ENCODE data around the gene FAM83D. TPM values are rescaled to one million over a fixed set of nuclear protein-coding genes. Genes with fewer than 3 reads are reported as not detected.

FAM83D gene
- total RNA-seq, 1 experiment from 2014 or later, result 103 TPM

DNA sequence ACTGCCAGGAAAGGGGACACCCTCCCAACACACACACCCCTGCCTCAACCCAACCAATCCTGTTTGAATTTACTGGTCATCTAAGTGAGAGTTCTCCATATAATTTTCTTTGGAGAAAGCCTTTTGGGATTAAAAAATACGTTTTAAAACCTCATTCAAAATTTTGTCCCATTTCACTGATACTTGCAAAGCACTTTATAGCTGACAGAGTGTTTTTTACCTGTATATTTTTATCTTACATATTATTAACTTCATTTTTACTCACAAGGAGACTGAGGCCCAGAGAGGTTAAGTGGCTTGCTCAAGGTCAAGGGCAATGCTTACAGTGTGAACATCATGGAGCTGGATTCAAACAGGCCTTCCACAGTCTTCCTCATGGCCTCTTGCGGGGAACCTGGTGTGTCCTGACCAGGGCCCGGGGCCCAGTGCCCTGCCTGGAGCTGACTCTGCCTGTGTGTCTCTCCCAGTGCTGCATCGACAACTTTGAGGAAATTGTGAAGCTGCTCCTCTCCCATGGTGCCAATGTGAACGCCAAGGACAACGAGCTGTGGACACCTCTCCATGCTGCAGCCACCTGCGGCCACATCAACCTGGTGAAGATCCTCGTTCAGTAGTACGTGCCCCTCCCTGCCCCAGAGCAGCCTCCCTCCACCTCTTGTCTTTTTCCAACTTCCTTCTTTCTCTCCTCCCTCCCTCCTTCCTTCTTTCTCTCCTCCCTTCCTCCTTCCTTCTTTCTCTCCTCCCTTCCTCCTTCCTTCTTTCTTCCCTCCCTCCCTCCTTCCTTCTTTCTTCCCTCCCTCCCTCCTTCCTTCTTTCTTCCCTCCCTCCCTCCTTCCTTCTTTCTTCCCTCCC, 30.9 kb upstream of the FAM83D start:
- no peak for DNase-seq (ENCODE audit: low spot score)

DNA sequence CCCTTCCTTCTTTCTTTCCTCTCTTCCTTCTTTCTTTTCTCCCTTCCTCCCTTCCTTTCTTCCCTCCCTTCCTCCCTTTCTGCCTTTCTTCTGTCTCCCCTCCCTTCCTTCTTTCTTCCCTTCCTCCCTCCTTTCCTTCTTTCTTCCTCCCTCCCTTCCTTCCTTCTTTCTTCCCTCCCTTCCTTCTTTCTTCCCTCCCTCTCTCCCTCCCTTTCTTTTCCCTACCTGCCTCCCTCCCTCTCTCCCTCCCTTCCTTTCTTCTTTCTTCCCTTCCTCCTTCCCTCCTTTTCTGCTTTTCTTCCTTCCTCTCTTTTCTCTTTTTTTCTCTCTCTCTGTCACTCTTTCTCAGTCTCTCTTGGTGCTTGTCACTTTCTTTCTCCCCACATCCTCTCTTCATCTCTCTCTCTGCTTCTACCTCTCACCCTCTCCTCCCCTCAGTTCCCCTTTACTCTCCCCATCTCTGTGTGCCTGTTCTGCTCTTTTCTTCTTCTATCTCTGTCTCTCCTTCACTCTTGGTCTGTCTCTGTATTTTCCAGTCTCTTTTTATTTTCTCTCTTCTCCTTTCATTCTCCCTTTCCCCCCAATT, 30.1 kb upstream of the FAM83D start:
- no peak for DNase-seq (ENCODE audit: low spot score)

- DNase-seq (ENCODE audit: low spot score), result no peak
Observed at GRCh38 chr20:38897267-38897666, 28.9 kb upstream of the FAM83D start.

- no peak for DNase-seq (ENCODE audit: low spot score)
Observed at GRCh38 chr20:38900606-38901005, 25.6 kb upstream of the FAM83D start.

- DNase-seq (ENCODE audit: low spot score), result no peak
Observed at GRCh38 chr20:38902601-38903000, 23.6 kb upstream of the FAM83D start.

- DNase-seq (ENCODE audit: low spot score), result no peak
Observed at GRCh38 chr20:38903335-38903734, 22.9 kb upstream of the FAM83D start.

GRCh38 chr20:38905375-38905774, 20.8 kb upstream of the FAM83D start:
- DNase-seq (ENCODE audit: low spot score), result no peak

- no peak for DNase-seq (ENCODE audit: low spot score)
Observed at GRCh38 chr20:38907918-38908677, 18.1 kb upstream of the FAM83D start.

DNA sequence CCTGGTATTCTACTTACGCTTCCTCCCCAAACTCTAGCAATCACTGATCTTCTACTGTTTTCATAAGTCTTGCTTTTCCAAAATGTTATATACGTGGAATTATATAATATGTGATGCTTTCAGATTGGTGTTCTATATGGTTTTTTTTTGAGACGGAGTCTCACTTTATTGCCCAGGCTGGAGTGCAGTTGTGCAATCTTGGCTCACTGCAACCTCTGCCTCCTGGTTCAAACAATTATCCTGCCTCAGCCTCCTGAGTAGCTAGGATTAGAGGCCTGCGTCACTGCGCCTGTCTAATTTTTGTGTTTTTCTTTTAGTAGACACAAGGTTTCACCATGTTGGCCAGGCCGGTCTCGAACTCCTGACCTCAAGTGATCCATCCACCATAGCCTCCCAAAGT, 10.9 kb upstream of the FAM83D start:
- DNase-seq (ENCODE audit: low spot score), result no peak

GRCh38 chr20:38917657-38918056, 8.6 kb upstream of the FAM83D start:
- no peak for DNase-seq (ENCODE audit: low spot score)

DNA sequence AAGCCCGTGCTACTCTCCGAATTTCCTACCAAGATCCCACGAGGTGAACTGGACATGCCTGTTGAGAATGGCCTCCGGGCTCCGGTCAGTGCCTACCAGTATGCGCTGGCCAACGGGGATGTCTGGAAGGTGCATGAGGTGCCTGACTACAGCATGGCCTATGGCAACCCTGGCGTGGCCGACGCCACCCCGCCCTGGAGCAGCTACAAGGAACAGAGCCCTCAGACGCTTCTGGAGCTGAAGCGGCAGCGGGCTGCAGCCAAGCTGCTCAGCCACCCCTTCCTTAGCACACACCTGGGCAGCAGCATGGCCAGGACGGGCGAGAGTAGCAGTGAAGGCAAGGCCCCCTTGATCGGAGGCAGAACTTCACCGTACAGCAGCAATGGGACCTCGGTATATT, 8.0 kb upstream of the FAM83D start:
- DNase-seq (ENCODE audit: low spot score), result no peak

DNA sequence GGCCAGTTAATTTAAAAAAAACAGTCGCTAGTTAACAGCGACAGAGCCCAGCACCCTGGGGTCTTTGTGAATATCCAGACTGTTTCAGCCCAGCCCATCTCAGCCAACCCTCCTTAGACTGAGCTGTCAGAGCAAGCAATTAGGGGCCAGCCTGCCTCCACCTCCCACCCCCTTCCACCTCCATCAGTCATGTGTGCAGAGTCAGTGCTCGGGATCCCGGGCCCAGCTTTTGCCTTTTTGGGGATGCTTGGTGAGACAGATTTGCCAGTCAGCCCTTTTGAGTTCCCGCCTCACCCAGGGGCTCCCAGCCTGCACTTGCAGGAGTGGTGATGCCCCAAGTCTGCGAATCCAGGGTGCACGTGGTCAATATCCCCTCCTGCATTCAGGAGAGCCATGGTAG, 6.5 kb upstream of the FAM83D start:
- DNase-seq (ENCODE audit: low spot score), result no peak

DNA sequence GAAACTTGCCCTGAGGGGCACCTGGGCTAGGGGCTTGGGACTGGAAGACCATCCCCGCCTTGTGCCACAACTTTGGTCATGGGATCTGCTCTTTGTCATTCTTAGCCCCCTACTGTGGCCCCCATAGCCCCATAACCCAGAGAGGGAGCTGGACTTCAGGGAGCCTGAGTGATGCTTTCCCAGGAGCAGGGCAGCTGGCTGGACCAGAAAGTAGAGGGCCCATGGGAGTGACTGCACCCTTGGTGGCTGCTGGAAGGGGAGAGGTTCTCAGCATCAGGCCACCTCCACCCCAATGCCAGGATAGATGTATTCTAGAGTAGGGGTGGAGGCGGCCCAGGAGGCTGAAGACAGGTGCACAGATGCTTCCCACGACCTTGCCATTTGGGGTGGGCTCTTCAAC, 5.8 kb upstream of the FAM83D start:
- DNase-seq (ENCODE audit: low spot score), result no peak

- DNase-seq (ENCODE audit: low spot score), result no peak
Observed at GRCh38 chr20:38920851-38921250, 5.4 kb upstream of the FAM83D start.

- no peak for DNase-seq (ENCODE audit: low spot score)
Observed at GRCh38 chr20:38924718-38925117, 1.5 kb upstream of the FAM83D start.

GRCh38 chr20:38926934-38927616, 858 bp downstream of the FAM83D start:
- no peak for DNase-seq (ENCODE audit: low spot score)

GRCh38 chr20:38927902-38928578, 1.8 kb downstream of the FAM83D start:
- DNase-seq (ENCODE audit: low spot score), result no peak

DNA sequence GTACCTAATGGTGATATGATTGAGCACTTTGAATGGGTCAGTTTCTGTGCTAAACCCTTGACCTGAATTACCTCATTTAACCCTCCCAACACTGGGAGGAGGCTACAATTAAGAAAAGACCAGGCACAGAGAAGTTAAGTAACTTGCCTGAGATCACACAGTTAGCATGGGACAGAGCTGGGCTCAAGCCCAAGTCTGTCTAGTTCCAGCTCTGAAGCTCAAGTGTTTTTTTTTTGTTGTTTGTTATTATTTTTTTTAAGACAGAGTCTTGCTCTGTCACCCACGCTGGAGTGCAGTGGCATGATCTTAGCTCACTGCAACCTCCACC, 4.0 kb downstream of the FAM83D start:
- DNase-seq (ENCODE audit: low spot score), result no peak

GRCh38 chr20:38931984-38932383, 5.8 kb downstream of the FAM83D start:
- DNase-seq (ENCODE audit: low spot score), result no peak

DNA sequence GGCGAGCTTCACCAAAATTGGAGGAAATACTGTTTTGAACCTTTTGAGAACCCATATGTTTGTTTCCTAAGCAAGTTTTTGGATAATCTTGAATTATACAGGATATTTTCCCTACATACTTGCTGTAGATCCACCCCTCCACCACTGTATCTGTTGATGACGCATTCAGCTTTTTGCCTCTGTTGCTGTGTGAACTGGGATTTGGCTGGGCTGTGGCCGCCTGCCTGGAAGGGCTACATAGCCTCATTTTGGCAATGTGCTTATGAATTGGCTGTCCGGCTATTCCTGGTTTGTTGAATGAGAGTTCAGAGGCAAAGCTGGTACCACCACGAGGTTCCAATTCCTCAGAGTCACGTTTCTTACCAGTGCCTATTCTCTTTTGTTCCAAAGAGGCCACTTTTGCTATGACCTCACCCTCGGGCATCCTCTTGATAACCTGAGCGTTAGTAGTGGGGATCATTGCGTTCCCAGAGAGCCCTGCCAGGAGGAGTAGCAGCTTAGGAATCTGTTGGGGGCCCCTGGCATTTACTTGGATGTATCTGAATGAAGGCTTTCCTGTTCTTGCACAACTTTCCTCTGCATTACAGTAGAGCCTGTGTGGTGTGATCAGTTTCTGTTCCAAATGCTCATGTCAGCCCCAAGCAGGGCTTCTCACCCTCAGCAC, 6.4 kb downstream of the FAM83D start:
- DNase-seq (ENCODE audit: low spot score), result no peak

- DNase-seq (ENCODE audit: low spot score), result no peak
Observed at GRCh38 chr20:38934530-38934929, 8.3 kb downstream of the FAM83D start.

Measured in A172 (cell line).